HG02763 (cell line): ENCODE results near the gene NR2C2AP.
"Not testable (repeated sequence)": the region's sequence is repeated elsewhere in the genome, so short reads cannot be mapped to it uniquely, and the experiment has no call there.

ENCODE experiments used
- ATAC-seq: cut with Tn5 transposase; IDR thresholded peaks from one replicate; pipeline ENCODE4 v1.9.1; 2021; ENCODE audit warnings: mild to moderate bottlenecking, moderate library complexity; ENCODE audit not compliant: unreplicated experiment

NR2C2AP gene, protein sequence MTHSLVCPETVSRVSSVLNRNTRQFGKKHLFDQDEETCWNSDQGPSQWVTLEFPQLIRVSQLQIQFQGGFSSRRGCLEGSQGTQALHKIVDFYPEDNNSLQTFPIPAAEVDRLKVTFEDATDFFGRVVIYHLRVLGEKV

GRCh38 chr19:19203012-19203856, at the start of gene NR2C2AP:
Gene NR2C2AP, minus strand, starts transcription at chr19:19203414. Its CDS starts 354 bp downstream, at chr19:19203060.
- ATAC-seq, result peak; percentile 82

GRCh38 chr19:19250196-19250801, 47.1 kb upstream of the NR2C2AP start:
- ATAC-seq, result no peak

- no peak for ATAC-seq
These were observed 37.3 kb upstream of the NR2C2AP start for GRCh38 chr19:19240476-19240875.

DNA sequence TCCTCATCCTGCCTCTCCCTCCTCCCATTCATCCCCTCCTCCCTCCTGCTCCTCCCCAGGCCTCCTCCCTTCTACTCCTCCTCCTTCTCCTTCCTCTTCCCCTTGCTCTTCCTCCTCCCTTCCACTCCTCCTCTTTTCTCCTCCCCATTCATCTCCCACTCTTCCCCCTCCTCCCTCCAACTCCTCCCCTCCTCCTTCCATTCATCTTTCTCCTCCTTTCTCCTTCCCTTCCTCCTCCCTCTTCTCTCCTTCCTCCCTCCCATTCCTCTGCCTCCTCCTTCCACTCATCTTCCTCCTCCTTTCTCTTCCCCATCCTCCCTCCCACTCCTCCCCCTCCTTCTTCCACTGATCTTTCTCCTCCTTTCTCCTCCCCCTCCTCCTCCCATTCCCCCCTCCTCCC, 36.5 kb upstream of the NR2C2AP start:
- ATAC-seq, result no peak

GRCh38 chr19:19238126-19238894, 35.1 kb upstream of the NR2C2AP start:
- no peak for ATAC-seq

GRCh38 chr19:19236173-19236572, 33.0 kb upstream of the NR2C2AP start:
- no peak for ATAC-seq

DNA sequence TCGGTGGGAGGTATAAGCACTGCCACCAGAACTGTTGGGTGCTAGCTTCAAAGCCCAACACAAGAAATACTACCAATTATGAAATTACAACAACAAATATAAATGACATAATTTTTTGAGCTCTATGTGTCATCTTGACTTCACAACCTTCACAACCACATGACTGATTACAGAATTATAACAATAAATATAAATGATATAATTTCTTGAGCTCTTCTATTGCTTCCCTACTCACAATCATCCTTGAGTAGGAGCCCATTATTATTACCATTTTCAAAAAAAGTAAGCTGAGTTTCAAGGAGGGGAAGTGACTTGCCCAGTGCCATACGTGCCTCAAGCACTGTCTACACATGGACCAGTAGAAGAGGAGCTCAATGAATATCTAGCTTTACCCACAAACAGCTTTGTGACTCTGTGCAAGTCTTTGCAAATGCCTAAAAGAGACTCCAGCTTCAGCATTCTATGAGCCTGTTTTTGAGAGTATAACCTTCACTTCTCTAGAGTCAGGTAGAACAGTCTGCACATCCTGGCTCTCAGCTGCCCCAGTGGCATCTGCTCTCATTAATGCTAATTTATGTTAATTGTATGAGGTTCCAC, 31.1 kb upstream of the NR2C2AP start:
- no peak for ATAC-seq

- no peak for ATAC-seq
These were observed 29.1 kb upstream of the NR2C2AP start for GRCh38 chr19:19232261-19232721.

DNA sequence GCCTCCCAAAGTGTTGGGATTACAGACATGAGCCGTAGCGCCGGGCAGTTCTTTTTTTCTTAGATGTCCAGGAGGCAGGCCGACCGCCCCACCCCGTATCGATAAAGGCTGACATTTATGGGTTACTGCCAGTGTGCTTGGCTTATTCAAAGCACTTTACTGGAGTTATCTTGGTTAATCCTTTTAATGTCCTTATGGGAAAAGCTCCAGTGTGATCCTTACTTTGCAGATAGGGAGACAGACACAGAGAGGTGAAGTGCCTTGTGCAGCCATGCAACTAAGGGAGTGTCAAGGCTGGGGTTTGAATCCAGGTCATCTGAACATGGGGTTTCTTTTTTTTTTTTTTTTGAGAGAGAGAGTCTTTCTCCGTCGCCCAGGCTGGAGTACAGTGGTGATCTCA, 27.8 kb upstream of the NR2C2AP start:
- ATAC-seq, result no peak

DNA sequence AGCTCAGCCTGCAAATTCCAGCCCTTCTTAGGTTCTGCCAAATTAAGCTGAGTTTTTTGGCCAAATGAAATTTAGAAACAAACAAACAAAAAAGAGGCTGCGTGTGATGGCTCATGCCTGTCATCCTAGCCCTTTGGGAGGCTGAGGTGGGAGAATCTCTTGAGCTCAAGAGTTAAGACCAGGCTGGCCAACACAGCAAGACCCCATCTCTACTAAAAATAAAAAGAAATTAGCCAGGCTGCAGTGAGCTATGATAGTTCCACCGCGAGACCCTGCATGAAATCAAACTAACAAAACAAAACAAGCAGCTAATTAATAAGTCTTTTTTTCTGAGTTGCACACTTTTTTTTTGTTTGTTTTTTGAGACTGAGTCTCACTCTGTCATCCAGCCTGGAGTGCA, 26.5 kb upstream of the NR2C2AP start:
- no peak for ATAC-seq

GRCh38 chr19:19227217-19227616, 24.0 kb upstream of the NR2C2AP start:
- ATAC-seq, result no peak

- ATAC-seq, result no peak
These were observed 23.4 kb upstream of the NR2C2AP start for GRCh38 chr19:19226663-19227062.

GRCh38 chr19:19226204-19226603, 23.0 kb upstream of the NR2C2AP start:
- no peak for ATAC-seq

DNA sequence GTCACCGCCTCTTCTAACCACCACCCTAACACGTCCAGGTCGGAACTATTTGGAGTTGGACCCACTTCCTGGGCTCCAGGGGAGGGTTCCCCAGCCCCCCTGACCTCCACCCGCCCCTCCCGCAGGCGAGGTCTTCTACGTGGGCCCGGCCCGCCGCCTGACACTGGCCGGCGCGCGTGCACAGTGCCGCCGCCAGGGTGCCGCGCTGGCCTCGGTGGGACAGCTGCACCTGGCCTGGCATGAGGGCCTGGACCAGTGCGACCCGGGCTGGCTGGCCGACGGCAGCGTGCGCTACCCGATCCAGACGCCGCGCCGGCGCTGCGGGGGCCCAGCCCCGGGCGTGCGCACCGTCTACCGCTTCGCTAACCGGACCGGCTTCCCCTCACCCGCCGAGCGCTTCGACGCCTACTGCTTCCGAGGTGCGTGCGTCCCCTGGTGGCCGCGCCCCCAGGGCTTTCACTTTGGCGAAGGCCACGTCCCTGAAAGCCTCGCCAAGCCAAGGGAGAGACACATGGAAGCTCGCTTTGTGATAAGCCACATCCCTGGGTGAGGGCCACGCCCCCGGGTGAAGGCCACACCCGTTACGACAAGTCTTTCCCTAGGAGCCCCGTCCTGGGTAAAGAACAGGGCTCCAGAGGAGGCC, 21.8 kb upstream of the NR2C2AP start:
- ATAC-seq, result peak; percentile 59

DNA sequence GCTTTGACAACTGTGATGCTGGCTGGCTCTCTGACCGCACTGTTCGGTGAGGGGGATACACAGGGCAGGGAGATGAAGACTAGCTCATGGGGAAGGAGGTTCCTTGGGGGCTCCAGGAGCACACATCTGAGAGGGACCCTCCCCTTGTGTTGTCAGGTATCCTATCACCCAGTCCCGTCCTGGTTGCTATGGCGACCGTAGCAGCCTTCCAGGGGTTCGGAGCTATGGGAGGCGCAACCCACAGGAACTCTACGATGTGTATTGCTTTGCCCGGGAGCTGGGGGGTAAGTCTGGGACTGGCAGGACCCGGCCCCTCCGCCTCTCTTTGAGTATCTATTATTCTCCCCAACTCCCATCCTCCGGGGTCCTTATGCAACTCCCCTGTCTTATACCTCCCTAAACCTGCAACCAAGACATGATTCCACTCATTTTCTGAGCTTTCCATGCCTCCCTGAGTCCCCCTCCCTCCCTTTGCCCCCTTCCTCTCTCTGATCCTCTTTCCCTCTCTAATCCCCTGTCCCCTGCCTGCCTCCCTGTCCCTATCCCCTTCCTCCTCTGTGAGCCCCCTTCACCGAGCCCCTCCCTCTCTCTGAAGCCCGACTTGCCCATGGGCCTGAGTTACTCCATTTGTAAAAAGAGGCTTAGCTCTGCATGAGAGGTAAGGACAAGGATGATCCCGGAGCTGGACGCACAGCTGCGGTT, 21.1 kb upstream of the NR2C2AP start:
- no peak for ATAC-seq

GRCh38 chr19:19223636-19224035, 20.4 kb upstream of the NR2C2AP start:
- ATAC-seq, result no peak

DNA sequence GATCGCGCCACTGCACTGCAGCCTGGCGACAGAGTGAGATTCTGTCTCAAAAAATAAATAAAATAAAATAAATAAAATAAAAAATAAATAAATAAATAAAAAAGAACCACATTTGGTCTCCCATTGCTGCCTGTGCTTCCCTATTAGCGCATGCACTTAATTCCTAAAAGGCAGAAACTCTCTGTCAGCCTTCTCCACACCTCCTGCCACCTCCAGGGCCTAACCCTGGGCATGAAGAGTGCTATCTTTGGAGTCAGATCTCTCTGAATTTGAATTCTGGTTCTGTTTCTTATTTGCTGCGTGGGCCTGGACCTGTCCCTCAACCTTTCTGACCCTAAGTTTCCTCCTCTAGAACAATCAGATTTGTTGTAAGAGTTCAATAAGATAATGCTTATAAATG, 19.8 kb upstream of the NR2C2AP start:
- ATAC-seq, result no peak

DNA sequence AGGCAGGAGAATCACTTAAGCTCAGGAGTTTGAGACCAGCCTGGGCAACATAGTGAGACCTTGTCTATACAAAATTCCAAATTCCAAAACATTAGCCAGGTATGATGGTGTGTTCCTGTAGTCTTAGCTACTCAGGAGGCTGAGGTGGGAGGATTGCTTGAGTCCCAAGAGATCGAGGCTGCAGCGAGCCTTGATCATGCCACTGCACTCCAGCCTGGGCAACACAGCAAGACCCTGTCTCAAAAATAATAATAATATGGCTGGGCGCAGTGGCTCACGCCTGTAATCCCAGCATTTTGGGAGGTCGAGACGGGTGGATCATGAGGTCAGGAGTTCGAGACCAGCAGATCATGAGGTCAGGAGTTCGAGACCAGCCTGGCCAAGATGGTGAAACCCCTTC, 17.8 kb upstream of the NR2C2AP start:
- ATAC-seq, result not testable (repeated sequence)

GRCh38 chr19:19218911-19219310, 15.7 kb upstream of the NR2C2AP start:
- no peak for ATAC-seq

GRCh38 chr19:19217099-19217498, 13.9 kb upstream of the NR2C2AP start:
- no peak for ATAC-seq
